Measurements from ENCODE around the gene FCSK.
A peak's percentile ranks its signal among the peaks of the same experiment; 100 is the strongest.
"Not testable (repeated sequence)": the region's sequence is repeated elsewhere in the genome, so short reads cannot be mapped to it uniquely, and the experiment has no call there.

Gene FCSK

GRCh38 chr16:70454222-70455034, at the start of gene FCSK:
TSS of gene FCSK (plus strand) at chr16:70454595. CDS start at chr16:70463191, 8,596 bp downstream.
- DNase-seq (ENCODE audit: low read depth) = peak; percentile 41

DNA sequence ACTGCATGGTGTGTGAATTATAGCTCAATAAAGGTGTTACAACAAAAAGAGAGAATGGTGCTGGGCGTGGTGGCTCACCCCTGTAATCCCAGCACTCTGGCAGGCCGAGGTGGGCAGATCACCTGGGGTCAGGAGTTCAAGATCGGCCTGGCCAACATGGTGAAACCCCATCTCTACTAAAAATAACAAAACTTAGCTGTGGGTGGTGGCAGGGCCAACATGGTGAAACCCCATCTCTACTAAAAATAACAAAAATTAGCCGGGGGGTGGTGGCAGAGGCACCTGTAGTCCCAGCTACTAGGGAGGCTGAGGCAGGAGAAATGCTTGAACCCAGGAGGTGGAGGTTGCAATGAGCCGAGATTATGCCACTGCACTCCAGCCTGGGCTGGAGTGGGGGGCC, 48.3 kb upstream of the FCSK start:
- not testable (repeated sequence) for DNase-seq (ENCODE audit: low read depth)

- no peak for DNase-seq (ENCODE audit: low read depth)
Observed at GRCh38 chr16:70407811-70408274, 46.6 kb upstream of the FCSK start.

- DNase-seq (ENCODE audit: low read depth) = no peak
Observed at GRCh38 chr16:70410734-70411133, 43.7 kb upstream of the FCSK start.

DNA sequence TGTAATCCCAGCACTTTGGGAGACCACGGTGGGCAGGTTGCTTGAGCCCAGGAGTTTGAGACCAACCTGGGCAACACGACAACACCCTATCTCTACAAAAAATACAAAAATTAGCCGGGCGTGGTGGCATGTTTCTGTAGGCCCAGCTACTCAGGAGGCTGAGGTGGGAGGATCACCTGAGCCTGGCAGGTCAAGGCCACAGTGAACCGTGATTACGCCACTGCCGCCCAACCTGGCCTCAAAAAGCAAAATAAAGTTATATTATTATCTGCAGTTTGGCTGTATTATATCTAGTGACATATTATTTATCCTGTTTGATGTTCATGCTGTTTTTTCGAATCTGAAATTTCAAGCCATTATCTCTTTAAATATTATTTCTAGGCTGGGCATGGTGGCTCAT, 42.0 kb upstream of the FCSK start:
- DNase-seq (ENCODE audit: low read depth) = no peak

- not testable (repeated sequence) for DNase-seq (ENCODE audit: low read depth)
Observed at GRCh38 chr16:70413572-70413971, 40.8 kb upstream of the FCSK start.

GRCh38 chr16:70416748-70417616, 37.4 kb upstream of the FCSK start:
- DNase-seq (ENCODE audit: low read depth) = no peak

DNA sequence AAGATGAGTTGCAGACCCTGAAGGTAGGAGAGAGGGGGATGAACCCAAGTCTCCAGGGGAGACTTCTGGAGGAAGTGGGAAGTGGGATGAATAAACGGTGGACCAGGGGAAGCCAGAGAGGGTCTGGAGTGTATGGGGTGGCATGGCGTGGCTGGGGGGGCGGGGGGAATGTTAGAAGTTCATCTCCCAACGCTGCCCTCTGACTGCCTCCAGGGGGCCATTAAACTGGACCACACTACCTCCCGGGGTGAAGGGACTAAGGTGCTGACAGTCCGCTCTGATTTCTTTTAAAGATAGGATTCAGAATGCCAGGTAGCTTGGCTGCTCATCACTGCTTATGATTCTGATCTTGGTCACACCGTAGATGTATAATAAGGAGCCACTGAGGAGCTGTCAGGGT, 36.7 kb upstream of the FCSK start:
- no peak for DNase-seq (ENCODE audit: low read depth)

DNA sequence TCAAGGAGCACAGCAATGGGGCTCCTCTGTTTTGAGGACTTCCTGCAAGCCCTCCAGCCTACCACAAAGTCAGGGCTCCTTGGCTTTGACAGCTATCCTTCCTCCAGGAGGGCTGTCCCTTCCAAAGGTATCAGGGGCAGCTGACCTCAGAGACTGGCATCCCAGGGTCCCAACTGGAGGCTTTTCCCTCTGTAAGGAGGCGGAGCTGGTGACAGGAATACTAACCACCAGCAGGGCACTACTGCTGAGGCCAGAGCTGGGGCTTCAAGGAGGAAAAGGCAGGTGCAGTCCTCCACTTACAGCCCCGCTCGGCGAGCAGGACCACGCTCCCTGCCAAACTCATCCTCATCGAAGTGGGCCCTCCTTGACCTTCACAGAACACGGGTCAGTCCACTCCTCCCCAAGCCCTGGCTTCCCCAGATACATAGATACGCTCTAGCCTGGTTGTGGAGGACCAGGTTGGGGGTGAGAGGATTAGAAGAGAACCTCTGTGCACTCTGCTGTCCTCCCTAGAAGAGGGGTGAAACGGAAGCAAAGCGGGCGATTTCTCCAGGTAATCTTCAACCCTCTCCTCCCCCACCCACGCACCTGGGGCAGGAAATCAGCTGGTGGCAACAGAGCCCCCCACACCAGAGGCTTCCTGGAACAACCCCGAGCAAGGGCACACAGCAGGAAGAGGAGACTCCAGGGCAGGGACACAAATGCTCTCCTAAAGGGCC, 36.0 kb upstream of the FCSK start:
- DNase-seq (ENCODE audit: low read depth) = peak; percentile 21

- DNase-seq (ENCODE audit: low read depth) = no peak
Observed at GRCh38 chr16:70418993-70419318, 35.4 kb upstream of the FCSK start.

- no peak for DNase-seq (ENCODE audit: low read depth)
Observed at GRCh38 chr16:70419384-70420327, 34.7 kb upstream of the FCSK start.

GRCh38 chr16:70421014-70421413, 33.4 kb upstream of the FCSK start:
- DNase-seq (ENCODE audit: low read depth) = no peak

GRCh38 chr16:70421473-70422311, 32.7 kb upstream of the FCSK start:
- no peak for DNase-seq (ENCODE audit: low read depth)

DNA sequence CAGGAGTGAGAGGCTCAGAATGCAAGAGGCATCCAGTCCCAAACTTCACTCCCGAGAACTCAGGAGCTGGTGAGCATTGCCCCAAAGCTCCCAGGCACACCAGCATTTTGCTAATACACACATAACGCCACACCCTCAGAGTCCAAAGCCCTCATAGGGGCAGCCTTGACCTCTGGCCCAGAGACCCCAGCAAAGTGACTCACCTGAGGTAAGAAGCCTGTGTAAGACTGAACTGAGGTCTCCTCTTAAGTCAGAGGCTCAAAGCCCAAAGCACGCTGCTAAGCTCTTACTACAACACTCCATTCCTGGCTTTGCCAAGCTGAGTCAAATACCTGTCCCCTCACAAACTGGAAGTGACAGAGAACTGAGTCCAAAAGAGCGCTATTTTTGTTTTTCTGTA, 31.9 kb upstream of the FCSK start:
- no peak for DNase-seq (ENCODE audit: low read depth)

DNA sequence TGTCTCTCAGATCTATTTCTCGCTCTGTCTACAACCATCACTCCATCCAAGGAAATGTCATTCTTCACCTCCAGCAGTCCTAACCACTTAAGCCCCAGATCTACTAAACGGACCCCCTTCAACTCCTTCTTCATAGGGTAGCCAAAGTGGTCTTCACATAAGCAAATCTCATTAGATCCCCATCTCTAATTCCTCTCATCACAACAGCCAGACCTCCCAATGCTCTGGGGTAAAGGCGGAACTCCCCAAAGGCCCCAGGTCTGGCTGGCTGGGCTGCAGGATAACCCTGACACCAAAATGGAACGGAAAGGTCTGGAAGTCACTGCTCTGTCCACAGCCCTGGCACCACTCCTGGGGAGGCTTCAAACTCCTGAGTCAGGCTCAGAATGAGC, 26.6 kb upstream of the FCSK start:
- no peak for DNase-seq (ENCODE audit: low read depth)

GRCh38 chr16:70428178-70428998, 26.0 kb upstream of the FCSK start:
- no peak for DNase-seq (ENCODE audit: low read depth)

GRCh38 chr16:70429888-70430666, 24.3 kb upstream of the FCSK start:
- DNase-seq (ENCODE audit: low read depth) = no peak

DNA sequence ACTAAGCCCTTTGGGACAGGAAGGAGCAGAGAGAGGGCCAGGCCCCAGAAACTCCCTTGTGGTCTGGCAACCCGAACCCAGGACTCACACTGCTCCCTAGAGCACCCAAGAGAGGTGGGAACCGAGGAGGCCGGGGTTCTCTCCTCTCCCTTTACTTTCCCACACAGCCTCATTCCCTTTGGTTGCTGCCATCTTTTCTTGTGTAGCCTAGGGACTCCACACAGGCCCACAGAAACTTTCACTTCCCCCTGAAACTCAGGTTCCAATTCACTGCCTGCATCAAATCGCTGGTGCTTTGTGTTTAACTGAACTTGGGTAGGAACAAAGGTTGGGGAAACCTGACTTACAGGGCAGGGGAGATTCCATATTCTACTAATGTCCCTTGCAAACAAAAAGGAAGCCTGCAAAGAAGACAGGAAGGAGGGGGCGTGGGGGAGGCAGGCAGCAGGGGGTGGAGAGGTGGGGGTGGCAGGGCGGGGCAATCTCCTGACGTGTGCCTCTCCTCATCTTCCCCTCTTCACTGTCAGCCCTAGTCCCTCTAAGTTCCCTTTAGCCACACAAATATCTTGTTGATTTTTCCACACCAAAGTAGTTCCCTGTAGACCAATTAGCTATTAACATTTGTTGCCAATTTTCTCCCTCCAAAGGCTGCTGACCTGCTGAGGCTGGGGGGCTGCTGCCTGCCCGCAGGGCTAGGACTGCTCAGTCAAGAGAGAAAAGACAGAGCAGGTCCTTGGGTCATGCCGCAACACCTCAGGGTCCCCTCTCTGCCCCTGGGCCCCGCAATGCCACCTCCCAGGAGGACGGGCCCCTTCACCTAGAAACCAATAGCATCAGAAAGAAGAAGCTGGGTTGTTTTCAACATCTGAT, 23.5 kb upstream of the FCSK start:
- peak; percentile 35 for DNase-seq (ENCODE audit: low read depth)
